Activated gamma-delta T cell (primary cell): Measurements from ENCODE around the gene CEACAM19.
"Not testable (repeated sequence)": the region's sequence is repeated elsewhere in the genome, so short reads cannot be mapped to it uniquely, and the experiment has no call there.

ENCODE experiments used
- DNase-seq: peaks from one replicate; lab custom pipeline; 2025; lab: John Stamatoyannopoulos, UW

Gene CEACAM19

GRCh38 chr19:44645407-44646048, 25.8 kb upstream of the CEACAM19 start:
- DNase-seq, result no peak

- no peak for DNase-seq
Observed at GRCh38 chr19:44646049-44646416, 25.2 kb upstream of the CEACAM19 start.

- no peak for DNase-seq
Observed at GRCh38 chr19:44647144-44647543, 24.1 kb upstream of the CEACAM19 start.

GRCh38 chr19:44648631-44649251, 22.5 kb upstream of the CEACAM19 start:
- DNase-seq, result no peak

GRCh38 chr19:44649578-44650145, 21.6 kb upstream of the CEACAM19 start:
- DNase-seq, result no peak

- DNase-seq, result no peak
Observed at GRCh38 chr19:44653343-44653742, 17.9 kb upstream of the CEACAM19 start.

- DNase-seq, result no peak
Observed at GRCh38 chr19:44653977-44654774, 17.1 kb upstream of the CEACAM19 start.

- DNase-seq, result no peak
Observed at GRCh38 chr19:44657211-44657921, 13.9 kb upstream of the CEACAM19 start.

- DNase-seq, result no peak
Observed at GRCh38 chr19:44658069-44658733, 13.1 kb upstream of the CEACAM19 start.

- no peak for DNase-seq
Observed at GRCh38 chr19:44660081-44660480, 11.2 kb upstream of the CEACAM19 start.

GRCh38 chr19:44661205-44661604, 10.1 kb upstream of the CEACAM19 start:
- DNase-seq, result no peak

GRCh38 chr19:44661904-44662303, 9.4 kb upstream of the CEACAM19 start:
- no peak for DNase-seq

GRCh38 chr19:44662691-44663385, 8.4 kb upstream of the CEACAM19 start:
- DNase-seq, result no peak

- DNase-seq, result no peak
Observed at GRCh38 chr19:44663996-44664395, 7.3 kb upstream of the CEACAM19 start.

GRCh38 chr19:44664976-44665375, 6.3 kb upstream of the CEACAM19 start:
- DNase-seq, result no peak

GRCh38 chr19:44666852-44667556, 4.3 kb upstream of the CEACAM19 start:
- no peak for DNase-seq

- no peak for DNase-seq
Observed at GRCh38 chr19:44668985-44669764, 2.1 kb upstream of the CEACAM19 start.

- not testable (repeated sequence) for DNase-seq
Observed at GRCh38 chr19:44670027-44670426, 1.3 kb upstream of the CEACAM19 start.

GRCh38 chr19:44672226-44672625, 944 bp downstream of the CEACAM19 start:
- DNase-seq, result no peak
